OCI-M2 (cell line): ENCODE data around the gene RNGTT.
"Not testable (repeated sequence)": the region's sequence is repeated elsewhere in the genome, so short reads cannot be mapped to it uniquely, and the experiment has no call there.

Source experiments
- DNase-seq: peaks from one replicate; lab custom pipeline; 2025; ENCODE audit not compliant: unreplicated experiment; lab: John Stamatoyannopoulos, UW

Gene RNGTT

GRCh38 chr6:88869263-88870020 lies 94.0 kb downstream of the RNGTT start:
- DNase-seq, result no peak

- DNase-seq, result no peak
These were observed 95.3 kb downstream of the RNGTT start for GRCh38 chr6:88867841-88868731.

DNA sequence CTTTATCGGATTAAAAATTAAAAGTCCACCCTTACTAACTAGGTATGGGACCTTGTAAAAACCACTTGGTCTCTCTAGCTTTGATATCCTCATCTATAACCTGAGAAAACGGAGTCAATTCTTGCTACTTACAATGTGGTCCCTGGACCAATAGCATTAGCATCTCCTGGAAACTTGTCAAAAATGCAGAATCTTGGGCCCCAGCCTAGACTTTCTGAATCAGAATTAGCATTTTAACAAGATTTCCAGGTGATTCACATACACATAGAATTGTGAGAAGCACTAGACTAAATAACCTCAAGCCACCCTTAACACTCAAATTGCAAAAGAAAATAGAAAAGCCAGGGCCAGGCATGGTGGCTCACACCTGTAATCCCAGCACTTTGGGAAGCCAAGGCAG lies 96.6 kb downstream of the RNGTT start:
- no peak for DNase-seq

DNA sequence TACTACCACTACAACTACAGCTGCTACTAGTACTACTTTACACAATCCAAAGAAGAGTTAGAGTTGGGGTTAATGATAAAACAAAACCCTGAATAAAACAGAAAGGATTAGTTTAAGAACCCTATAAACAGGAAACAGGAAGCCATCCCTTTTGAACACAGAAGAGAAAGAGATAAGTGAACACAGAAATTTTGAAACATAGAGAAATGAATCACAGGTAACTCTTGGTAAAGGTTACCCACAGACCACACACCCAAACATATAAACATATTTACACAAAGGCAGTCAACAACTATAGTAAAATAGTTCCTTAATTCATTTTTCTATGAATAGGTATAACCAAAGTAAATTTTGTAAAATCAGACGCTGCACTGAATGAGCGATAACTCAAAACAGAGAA lies 98.1 kb downstream of the RNGTT start:
- DNase-seq, result no peak

DNA sequence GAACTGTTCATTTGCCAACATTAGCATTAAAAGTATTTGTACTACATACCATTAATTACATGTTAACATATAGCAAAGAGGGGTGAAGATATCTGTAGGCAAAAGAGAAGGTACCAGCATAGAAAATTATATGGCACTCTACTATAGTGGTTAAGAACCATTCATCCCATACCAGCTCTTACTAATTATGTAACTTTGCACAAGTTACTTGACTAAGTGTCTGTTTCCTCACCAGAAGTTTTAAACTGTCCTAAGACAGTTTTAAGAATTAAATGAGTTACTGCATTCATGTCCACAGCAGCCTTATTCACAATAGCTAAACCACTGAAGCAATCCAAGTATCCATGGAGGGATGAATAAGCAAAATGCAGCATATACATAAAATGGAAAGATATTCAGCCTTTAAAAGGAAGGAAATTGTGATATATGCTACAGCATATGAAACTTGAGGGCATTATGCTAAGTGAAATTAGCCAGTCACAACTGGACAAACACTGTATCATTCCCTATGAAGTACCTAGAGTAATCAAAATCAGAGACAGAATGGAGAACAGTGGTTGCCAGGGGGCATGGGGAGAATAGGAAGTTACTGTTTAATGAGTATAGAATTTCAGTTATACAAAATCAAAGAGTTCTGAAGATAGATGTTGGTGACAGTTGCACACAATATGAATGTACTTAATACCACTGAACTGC lies 98.9 kb downstream of the RNGTT start:
- DNase-seq, result no peak

GRCh38 chr6:88860310-88860709 lies 103.1 kb downstream of the RNGTT start:
- DNase-seq, result no peak

- DNase-seq, result no peak
These were observed 105.0 kb downstream of the RNGTT start for GRCh38 chr6:88858455-88858854.

- no peak for DNase-seq
These were observed 106.9 kb downstream of the RNGTT start for GRCh38 chr6:88856566-88856965.

GRCh38 chr6:88855541-88856147 lies 107.8 kb downstream of the RNGTT start:
- no peak for DNase-seq

DNA sequence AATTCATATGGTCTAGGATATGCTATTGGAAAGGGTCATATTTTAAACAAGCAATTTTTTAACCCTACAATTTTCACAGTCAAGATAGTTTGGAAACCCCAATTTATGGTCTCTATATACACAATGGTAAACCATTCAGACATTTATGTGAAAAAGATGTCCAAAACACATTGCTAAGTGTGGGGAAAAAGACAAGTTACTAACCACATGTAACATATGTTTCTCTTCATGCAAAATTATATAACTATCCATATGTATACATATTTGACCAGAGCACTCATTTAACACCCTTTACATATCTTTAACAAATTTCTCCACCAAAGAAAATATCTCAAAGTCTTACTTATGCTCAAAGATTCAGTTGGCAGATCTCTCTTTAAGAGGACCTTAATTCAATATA lies 110.6 kb downstream of the RNGTT start:
- no peak for DNase-seq

- DNase-seq, result no peak
These were observed 111.4 kb downstream of the RNGTT start for GRCh38 chr6:88852000-88852399.

DNA sequence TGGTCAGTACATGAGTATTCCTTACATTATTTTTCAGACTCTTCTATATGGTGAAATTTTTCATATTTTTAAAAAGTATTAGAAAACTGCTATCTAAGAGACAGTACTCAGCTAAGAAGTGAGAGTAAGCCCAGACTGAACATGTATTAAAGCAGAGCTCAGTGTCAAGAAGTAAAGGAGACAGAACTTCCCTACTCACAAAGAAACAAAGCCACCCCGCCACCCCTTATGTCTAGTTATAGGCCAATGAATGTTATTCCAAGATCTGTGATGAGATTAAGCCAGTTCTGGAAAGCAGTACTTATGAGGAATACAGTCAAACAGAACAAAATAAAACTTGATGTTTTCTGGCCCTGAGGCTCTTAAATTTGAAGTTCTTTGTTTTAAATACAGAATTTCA lies 114.5 kb downstream of the RNGTT start:
- DNase-seq, result no peak

GRCh38 chr6:88843040-88843439 lies 120.4 kb downstream of the RNGTT start:
- no peak for DNase-seq

- DNase-seq, result no peak
These were observed 121.1 kb downstream of the RNGTT start for GRCh38 chr6:88842320-88842719.

DNA sequence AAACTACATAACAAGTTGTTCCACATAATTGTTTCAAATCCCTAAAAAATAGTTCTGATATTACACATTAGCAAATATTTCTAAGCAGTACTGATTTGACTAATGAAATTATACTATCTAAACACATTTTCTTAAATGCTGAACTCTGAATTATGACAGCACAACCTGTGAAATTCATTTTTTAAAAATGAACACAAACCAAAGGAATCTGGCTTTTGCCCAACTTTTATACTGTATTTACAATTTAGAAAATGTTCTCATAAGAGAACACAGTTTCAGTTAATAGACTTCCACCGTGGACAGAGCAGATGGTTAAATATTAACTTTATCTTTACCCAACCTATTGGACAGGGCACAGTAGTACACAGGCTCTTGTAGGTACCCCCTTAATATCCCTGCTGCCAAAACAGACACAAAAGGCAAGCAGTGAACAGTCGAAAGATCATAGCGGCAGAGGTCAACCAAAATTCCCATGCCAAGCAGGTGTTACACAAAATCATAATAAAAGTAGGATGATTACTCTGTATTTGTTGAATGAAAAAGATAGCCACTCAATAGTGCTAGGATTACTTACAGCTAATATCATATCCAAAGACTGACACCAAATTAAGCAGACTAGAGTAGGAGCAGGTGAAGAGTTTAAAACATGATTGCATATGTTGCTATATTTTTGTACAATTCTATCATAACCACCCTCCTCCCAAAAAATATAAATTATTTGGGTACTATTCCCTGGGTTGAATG lies 122.5 kb downstream of the RNGTT start:
- DNase-seq, result no peak

- no peak for DNase-seq
These were observed 123.1 kb downstream of the RNGTT start for GRCh38 chr6:88840289-88840688.

DNA sequence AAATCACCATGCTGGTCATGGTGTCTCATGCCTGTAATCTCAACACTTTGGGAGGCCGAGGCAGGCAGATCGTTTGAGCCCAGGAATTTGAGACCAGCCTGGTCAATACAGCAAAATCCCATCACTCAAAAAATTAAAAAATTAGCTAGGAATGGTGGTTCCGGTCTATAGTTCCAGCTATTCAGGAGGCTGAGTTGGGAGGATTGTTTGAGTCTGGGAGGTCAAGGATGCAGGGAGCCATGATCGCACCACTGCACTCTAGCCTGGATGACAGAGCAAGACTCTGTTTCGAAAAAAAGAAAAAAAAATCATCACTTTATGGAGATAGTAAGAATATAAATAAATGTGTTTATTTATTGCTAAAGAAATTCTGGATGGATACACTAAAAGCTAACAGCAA lies 124.1 kb downstream of the RNGTT start:
- no peak for DNase-seq

DNA sequence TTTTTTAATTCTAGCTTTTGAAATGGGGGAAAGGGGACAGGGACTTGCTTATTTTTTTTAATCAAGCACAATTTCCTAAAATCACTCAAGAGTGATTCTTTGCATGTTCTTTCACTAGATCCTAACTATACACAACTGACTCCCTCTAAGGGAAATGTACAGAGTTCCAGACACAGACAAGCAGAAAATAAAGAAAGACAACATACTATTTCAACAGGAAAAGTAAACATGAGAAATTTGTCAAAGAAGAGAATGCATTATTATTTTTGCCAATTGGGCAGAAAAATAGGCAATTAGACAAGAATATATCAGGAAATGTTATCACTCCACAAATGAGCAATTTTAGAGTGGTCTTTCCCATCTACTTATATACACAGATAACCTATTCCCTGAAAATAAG lies 128.2 kb downstream of the RNGTT start:
- DNase-seq, result no peak

GRCh38 chr6:88833071-88833470 lies 130.3 kb downstream of the RNGTT start:
- not testable (repeated sequence) for DNase-seq

DNA sequence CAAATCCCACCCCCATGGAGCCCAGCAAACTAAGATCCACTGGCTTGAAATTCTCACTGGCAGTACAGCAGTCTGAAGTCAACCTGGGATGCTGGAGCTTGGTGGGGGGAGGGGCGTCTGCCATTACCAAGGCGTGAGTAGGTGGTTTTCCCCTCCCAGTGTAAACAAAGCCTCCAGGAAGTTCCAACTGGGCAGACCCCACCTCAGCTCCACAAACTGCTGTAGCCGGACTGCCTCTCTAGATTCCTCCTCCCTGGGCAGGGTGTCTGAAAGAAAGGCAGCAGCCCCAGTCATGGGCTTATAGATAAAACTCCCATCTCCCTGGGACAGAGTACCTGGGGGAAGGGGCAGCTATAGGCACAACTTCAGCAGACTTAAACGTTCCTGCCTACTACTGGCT lies 135.8 kb downstream of the RNGTT start:
- DNase-seq, result not testable (repeated sequence)

DNA sequence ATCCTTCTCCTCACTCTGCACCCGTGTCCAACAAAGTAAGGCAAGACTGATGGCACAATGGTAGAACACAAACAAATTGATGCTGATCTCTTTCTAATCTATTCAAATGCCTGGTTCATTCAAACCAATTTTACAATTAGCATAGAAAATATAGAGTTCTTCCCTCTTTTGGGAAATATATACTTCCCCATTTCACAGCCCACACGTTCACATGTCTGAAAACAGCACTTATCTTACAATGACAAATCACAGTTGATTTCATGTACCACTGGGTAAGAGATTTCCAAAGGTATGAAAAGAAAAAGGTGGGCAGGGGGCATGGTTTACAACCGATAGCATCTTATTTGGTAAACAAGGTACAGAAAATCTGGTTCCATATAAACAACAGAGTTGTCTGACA lies 137.6 kb downstream of the RNGTT start:
- DNase-seq, result no peak
